Caco-2 (cell line): ENCODE results near the gene GSTA3. TPM values are rescaled to one million over a fixed set of nuclear protein-coding genes. Genes with fewer than 3 reads are reported as not detected.
"Not testable (repeated sequence)": the region's sequence is repeated elsewhere in the genome, so short reads cannot be mapped to it uniquely, and the experiment has no call there.

Experiments
- BruUV-seq: library from RNA; stranded (reverse); fragments of 400-500 nt; replicated peaks from 2 replicates; lab custom pipeline; 2021; lab: Mats Ljungman, UMichigan
- CTCF ChIA-PET: fragments of 300-600 bp; sonication (Branson Sonifier 250); formaldehyde crosslinking; loops from one replicate; lab custom pipeline; 2022; ENCODE audit warnings: antibody characterized with exemption; lab: Charles Lee
- POLR2A ChIA-PET: fragments of 300-600 bp; sonication (Branson Sonifier 250); formaldehyde crosslinking; loops from one replicate; lab custom pipeline; 2022; ENCODE audit warnings: antibody characterized with exemption; lab: Charles Lee
- DNase-seq, 2 experiments: peaks; one replicate each; pipeline versions ENCODE4 v3.0.0 to v3.0.0-alpha.2; 2020 to 2022
- H3K27me3 ChIP-seq: replicated peaks from 2 replicates; pipeline ENCODE4 v1.6.0; 2011; ENCODE audit warnings: low read length; ENCODE audit not compliant: control insufficient read depth, insufficient read depth
- H3K36me3 ChIP-seq: 2 replicates; pipeline ENCODE4 v1.5.1; 2011; ENCODE audit warnings: low read length; ENCODE audit not compliant: control insufficient read depth, insufficient read depth
- H3K4me1 ChIP-seq: fragments of 250-450 bp; sonication (Bioruptor Pico); 2 replicates; pipeline ENCODE4 v1.5.1; 2020; ENCODE audit warnings: mild to moderate bottlenecking
- H3K4me3 ChIP-seq: 2 replicates; pipeline ENCODE4 v1.5.1; 2011; ENCODE audit warnings: low read depth, mild to moderate bottlenecking, control low read depth, low read length
- H3K9me3 ChIP-seq: fragments of 250-450 bp; sonication (Bioruptor Pico); 2 replicates; pipeline ENCODE4 v1.5.1; 2020; ENCODE audit warnings: mild to moderate bottlenecking, moderate library complexity
- H3K27ac Mint-ChIP-seq: one replicate; pipeline ENCODE4 v1.8.0; 2022; ENCODE audit warnings: mixed read lengths; ENCODE audit not compliant: unreplicated experiment
- H3K27me3 Mint-ChIP-seq: one replicate; pipeline ENCODE4 v1.8.0; 2022; ENCODE audit warnings: mixed read lengths; ENCODE audit not compliant: insufficient read depth, unreplicated experiment
- H3K36me3 Mint-ChIP-seq: one replicate; pipeline ENCODE4 v1.8.0; 2022; ENCODE audit warnings: mild to moderate bottlenecking, mixed read lengths; ENCODE audit not compliant: insufficient read depth, unreplicated experiment
- H3K4me1 Mint-ChIP-seq: one replicate; pipeline ENCODE4 v1.8.0; 2022; ENCODE audit warnings: low read depth, mixed read lengths; ENCODE audit not compliant: unreplicated experiment
- H3K4me3 Mint-ChIP-seq: one replicate; pipeline ENCODE4 v1.8.0; 2022; ENCODE audit warnings: mild to moderate bottlenecking, moderate library complexity, mixed read lengths; ENCODE audit not compliant: unreplicated experiment
- H3K9me3 Mint-ChIP-seq: one replicate; pipeline ENCODE4 v1.8.0; 2022; ENCODE audit warnings: mixed read lengths; ENCODE audit not compliant: unreplicated experiment
- CTCF ChIP-seq, 2 experiments: fragments of 200-600 bp in 1 of 2; IDR thresholded peaks; 1 replicate in 1 of 2; 2 replicates in 1 of 2; pipeline versions ENCODE4 v1.5.1 to v1.8.0; 2011 to 2022; ENCODE audit warnings: antibody characterized with exemption in 1 of 2, control low read depth in 1 of 2, inconsistent platforms in 1 of 2, low read depth in 1 of 2, low read length in 1 of 2, mild to moderate bottlenecking in 1 of 2, moderate library complexity in 1 of 2; ENCODE audit not compliant: insufficient read depth in 1 of 2, severe bottlenecking in 1 of 2, unreplicated experiment in 1 of 2
- intact Hi-C: fragments of 100-400 bp; cut with micrococcal nuclease; formaldehyde crosslinking; loops from one replicate; pipeline ENCODE4 v1.10.0; 2022; ENCODE audit not compliant: unreplicated experiment
- total RNA-seq: library from RNA; stranded (reverse); gene quantifications from 2 replicates; pipeline ENCODE4 v1.2.3, GENCODE V29; 2022

The GSTA3 gene
- total RNA-seq, 1 experiment from 2014 or later = not detected

GRCh38 chr6:52922161-52922560 is 12.7 kb upstream of the GSTA3 start:
- BruUV-seq = no TSS peak
- Histone ChIP-seq H3K4me3 (no peak overlapping the region), H3K36me3 (no peaks in the 10 kb centered on the region), H3K9me3 (no peaks in the 10 kb centered on the region), H3K27me3 (no peaks in the 10 kb centered on the region), H3K4me1 (peaks cover 44% of the 10 kb centered on the region)
- no peak overlapping the region for H3K4me3 Mint-ChIP-seq
- no peak for DNase-seq
- H3K4me1 Mint-ChIP-seq = peaks cover 50% of the 10 kb centered on the region
- peaks cover 7% of the 10 kb centered on the region for H3K9me3 Mint-ChIP-seq
- no peak overlapping the region for H3K27ac Mint-ChIP-seq
- ChIA-PET POLR2A (no interaction called here), CTCF (no interaction called here)
- H3K36me3 Mint-ChIP-seq = peaks cover 6% of the 10 kb centered on the region
- intact Hi-C loops = no loop called here
- H3K27me3 Mint-ChIP-seq = no peaks in the 10 kb centered on the region
- no peak for TF ChIP-seq CTCF (IDR thresholded peaks at IDR 0.05; ENCODE audit: insufficient read depth in 1 of 2, low read depth in 1 of 2, low read length in 1 of 2, severe bottlenecking in 1 of 2, unreplicated experiment in 1 of 2)

DNA sequence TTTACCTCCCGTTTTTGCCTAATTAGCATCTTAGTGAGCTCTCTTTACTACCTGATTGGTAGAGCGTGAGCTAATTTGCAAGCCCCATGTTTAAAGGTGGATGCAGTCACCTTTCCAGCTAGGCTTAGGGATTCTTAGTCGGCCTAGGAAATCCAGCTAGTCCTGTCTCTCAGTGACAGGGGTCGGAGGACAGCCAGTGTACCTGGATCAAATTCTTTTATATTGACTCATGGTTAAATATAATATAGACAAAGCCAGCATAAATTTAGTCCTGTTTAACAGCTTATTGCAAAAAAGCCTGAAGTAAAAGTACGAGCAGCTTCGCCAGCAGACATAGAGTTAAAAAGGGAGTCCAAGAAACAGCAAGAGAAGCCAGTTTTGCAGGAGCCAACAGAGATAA is 12.2 kb upstream of the GSTA3 start:
- no peak for TF ChIP-seq CTCF (IDR thresholded peaks at IDR 0.05; ENCODE audit: insufficient read depth in 1 of 2, low read depth in 1 of 2, low read length in 1 of 2, severe bottlenecking in 1 of 2, unreplicated experiment in 1 of 2)
- Mint-ChIP-seq H3K4me1 (peaks cover 50% of the 10 kb centered on the region), H3K36me3 (peaks cover 6% of the 10 kb centered on the region), H3K4me3 (peak overlapping the region; percentile 41), H3K9me3 (peaks cover 2% of the 10 kb centered on the region), H3K27me3 (no peaks in the 10 kb centered on the region), H3K27ac (peak overlapping the region; percentile 41)
- ChIA-PET CTCF (no interaction called here), POLR2A (no interaction called here)
- Histone ChIP-seq H3K9me3 (no peaks in the 10 kb centered on the region), H3K4me3 (no peak overlapping the region), H3K36me3 (no peaks in the 10 kb centered on the region), H3K4me1 (peaks cover 44% of the 10 kb centered on the region), H3K27me3 (no peaks in the 10 kb centered on the region)
- no peak for DNase-seq
- BruUV-seq = TSS peak; percentile 53
- intact Hi-C loops = no loop called here

DNA sequence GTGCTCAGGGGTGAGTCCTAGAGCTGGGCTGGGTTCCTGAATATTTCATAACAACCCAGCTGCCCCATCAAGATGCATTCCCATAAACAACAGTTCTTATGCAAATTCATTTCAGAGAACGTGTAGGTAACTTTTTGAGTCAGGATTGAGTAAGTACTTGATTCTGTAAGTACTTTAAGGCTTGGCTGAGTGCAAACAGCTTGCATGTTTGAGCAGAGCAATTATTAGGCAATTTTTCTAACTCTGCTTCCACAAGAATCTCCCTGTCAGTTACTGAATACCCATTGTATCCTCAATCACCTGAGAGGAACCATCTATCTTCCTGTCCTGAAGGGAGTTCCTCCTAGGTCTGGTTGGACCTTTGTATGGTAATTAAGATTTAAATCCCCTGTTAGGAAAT is 10.0 kb upstream of the GSTA3 start:
- peak in 1 of 2 experiments; percentile 55 for DNase-seq
- H3K4me3 ChIP-seq, H3K27me3 Mint-ChIP-seq, H3K9me3 ChIP-seq, CTCF ChIA-PET, H3K4me3 Mint-ChIP-seq, H3K36me3 Mint-ChIP-seq, H3K36me3 ChIP-seq, BruUV-seq, H3K9me3 Mint-ChIP-seq, H3K27me3 ChIP-seq: not testable (repeated sequence)
- Mint-ChIP-seq H3K27ac (peak overlapping the region; percentile 23), H3K4me1 (peaks cover 44% of the 10 kb centered on the region)
- peaks cover 44% of the 10 kb centered on the region for H3K4me1 ChIP-seq
- POLR2A ChIA-PET = interaction anchor here (0.6 kb wide), 1 partner anchor 169 kb away, joined by 4 read pairs; no protein-coding TSS in a partner anchor
- intact Hi-C loops = loop anchor here (1.0 to 2.0 kb wide), 3 partner anchors 37 to 76 kb away; partner anchors contain the start of gene GSTA4

GRCh38 chr6:52918771-52919170 is 9.3 kb upstream of the GSTA3 start:
- BruUV-seq, H3K36me3 Mint-ChIP-seq, H3K9me3 ChIP-seq, H3K27me3 ChIP-seq, H3K9me3 Mint-ChIP-seq, H3K4me3 ChIP-seq, H3K36me3 ChIP-seq, H3K27me3 Mint-ChIP-seq, POLR2A ChIA-PET: not testable (repeated sequence)
- CTCF ChIA-PET = interaction anchor here (0.9 kb wide), 1 partner anchor 194 kb away, joined by 4 read pairs; no protein-coding TSS in a partner anchor
- Mint-ChIP-seq H3K4me1 (peaks cover 37% of the 10 kb centered on the region), H3K4me3 (peak overlapping the region; percentile 49), H3K27ac (peak overlapping the region; percentile 58)
- peak; percentile 39 to 46 for DNase-seq
- intact Hi-C loops = loop anchor here (1.0 to 2.0 kb wide), 4 partner anchors 28 to 77 kb away; partner anchors contain the start of gene GSTA4
- H3K4me1 ChIP-seq = peaks cover 44% of the 10 kb centered on the region

GRCh38 chr6:52918027-52918686 is 8.7 kb upstream of the GSTA3 start:
- H3K27me3 Mint-ChIP-seq, BruUV-seq, H3K9me3 Mint-ChIP-seq, H3K36me3 Mint-ChIP-seq, POLR2A ChIA-PET, H3K4me3 ChIP-seq, H3K27me3 ChIP-seq, H3K36me3 ChIP-seq, H3K9me3 ChIP-seq: not testable (repeated sequence)
- peaks cover 31% of the 10 kb centered on the region for H3K4me1 Mint-ChIP-seq
- CTCF ChIA-PET = interaction anchor here (0.9 kb wide), 1 partner anchor 193 kb away, joined by 4 read pairs; no protein-coding TSS in a partner anchor
- H3K27ac Mint-ChIP-seq = peak overlapping the region; percentile 58
- intact Hi-C loops = loop anchor here (1.0 to 2.0 kb wide), 2 partner anchors 28 to 59 kb away; no protein-coding TSS in a partner anchor
- peaks cover 44% of the 10 kb centered on the region for H3K4me1 ChIP-seq
- peak overlapping the region; percentile 49 for H3K4me3 Mint-ChIP-seq
- DNase-seq = peak; percentile 84
